GM21447 (cell line): ENCODE results near the gene PARD3B.

Experiments
- ATAC-seq: cut with Tn5 transposase; IDR thresholded peaks from one replicate; pipeline ENCODE4 v1.9.1; 2021; ENCODE audit not compliant: unreplicated experiment

Gene PARD3B

DNA sequence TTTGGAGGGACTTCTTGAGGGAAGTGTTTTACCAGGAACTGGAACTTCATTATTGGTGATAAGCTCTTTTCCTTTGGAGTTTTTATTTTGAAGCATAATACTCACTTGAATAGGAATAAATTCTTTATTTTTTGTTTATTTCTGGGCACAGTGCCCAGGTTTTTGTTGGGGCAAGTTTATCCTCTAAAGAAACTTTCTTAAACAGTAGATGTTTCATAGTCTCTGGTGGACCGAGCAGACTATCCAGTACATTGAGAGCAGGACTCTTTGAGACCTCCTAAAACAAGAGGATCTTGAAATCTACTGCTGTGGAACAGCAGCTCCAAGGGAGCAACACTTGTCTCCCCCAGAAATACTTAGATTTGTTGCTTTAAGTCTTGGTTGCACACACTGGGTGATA lies 109.4 kb downstream of the PARD3B start:
- no peak for ATAC-seq

DNA sequence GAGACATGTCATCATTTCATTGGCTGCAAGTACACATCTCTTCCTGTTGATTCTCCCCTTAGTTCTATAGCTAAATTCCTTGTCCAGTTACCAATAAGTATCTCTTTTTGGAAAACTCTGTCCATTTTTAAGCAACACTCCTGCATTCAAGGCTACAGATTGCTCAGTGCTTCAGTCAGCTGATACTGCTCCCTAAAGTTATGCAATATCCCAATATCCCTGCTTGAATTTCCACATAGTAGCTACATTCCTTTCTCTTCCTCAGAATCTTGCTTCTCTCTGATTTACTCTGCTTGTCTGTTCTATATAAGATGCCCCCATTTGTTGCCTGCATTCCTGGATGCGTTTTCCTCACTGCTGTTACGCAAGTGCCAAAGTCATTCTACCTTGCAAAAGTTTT lies 109.8 kb downstream of the PARD3B start:
- no peak for ATAC-seq

DNA sequence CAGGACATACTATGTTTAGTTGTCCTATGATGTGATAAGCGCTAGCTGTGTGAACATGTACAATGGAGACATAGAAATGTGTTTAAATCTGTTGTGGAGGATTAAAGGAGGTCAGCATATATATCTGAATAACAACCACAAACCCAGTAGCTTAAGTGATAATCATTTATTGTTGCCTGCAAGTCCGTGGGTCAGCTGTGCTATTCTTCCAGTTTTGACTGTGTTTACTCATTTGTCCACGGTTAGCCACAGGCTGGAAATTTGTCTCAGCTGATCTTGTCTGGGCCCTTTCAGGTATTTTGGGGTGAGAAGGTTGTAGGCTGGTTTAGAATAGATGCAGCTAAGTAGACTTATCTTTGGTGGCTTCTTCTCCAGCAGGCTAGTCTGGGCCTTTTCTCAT lies 110.4 kb downstream of the PARD3B start:
- no peak for ATAC-seq

DNA sequence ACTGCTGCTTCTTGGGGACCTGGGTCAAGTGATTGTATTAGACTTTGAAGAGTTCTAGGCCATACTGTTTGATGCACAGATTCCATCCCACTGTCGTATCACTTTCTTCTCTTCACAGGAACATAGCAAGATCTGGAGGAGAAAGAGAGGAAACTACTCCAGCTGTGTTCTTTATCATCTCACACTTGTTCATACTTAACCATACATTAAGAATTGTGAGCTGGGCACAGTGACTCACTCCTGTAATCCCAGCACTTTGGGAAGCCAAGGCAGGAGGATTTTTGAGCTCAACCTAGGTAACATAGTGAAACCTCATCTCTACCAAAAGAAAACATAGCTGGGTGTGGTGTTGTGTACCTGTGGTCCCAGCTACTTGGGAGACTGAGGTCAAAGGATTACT lies 111.7 kb downstream of the PARD3B start:
- no peak for ATAC-seq

DNA sequence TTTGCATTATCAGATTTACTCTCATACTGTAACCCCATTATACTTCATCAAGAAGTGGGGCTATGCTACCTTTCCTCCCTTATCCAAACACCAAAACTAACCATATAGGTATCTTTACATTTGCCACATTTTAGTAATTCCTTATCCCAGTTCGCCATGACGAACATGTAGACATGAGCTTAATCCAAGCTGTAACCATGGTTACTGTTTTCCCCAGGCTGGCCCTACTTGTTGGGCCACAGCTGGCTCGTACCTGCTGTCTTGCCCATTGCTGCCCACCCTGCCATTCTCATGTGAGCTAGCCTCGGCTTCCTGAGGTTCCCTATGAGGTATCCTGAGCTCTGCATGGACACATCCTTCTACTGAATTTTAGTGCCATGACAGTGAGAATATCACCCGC lies 117.7 kb downstream of the PARD3B start:
- ATAC-seq = no peak

DNA sequence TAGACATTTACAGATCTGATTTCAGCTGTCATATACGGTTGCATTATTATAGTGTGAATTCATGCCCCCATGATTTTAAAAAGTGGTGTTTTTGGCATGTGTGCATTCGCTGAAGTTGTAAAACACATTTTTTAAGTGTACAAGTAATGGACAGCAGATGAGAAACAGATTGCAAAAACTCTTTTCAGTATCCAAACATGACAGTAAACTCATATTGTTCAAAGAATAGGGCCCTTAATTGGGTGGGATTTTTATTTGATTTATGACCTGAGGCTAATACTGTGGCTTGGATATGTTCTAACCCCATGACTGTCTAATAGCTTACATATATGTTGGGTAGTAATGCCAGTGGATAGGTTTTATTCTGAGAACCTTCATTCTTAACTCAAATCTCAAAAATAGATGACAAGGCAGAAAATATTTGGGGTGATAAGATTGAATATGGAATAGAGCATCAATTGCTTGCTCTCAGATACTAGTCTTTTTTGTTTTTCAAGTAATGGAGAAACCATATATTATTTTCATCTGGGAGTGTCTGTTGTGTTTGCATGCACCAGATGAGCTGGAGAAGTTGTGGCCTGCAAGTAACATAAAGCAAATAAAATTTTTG lies 118.6 kb downstream of the PARD3B start:
- ATAC-seq = no peak

DNA sequence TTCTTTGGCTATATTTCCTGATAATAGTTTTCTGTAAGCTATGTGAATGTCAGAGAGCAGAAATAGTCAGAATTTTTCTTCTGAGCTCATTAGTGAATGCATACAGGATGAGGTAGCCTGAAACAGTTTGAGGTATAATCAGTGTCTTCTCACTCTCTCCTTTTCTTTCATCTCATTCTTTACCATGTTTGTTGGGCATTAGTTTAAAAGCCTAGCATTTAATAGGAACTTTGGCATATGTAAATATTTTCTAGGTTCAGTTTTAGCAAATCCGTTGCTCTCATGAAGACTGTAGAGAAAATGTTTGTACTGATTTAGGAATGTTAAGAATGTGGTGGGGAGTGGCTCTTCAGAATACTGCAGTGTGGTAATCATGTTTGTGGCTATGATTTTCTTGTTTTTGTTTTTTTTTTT lies 119.4 kb downstream of the PARD3B start:
- ATAC-seq = no peak

DNA sequence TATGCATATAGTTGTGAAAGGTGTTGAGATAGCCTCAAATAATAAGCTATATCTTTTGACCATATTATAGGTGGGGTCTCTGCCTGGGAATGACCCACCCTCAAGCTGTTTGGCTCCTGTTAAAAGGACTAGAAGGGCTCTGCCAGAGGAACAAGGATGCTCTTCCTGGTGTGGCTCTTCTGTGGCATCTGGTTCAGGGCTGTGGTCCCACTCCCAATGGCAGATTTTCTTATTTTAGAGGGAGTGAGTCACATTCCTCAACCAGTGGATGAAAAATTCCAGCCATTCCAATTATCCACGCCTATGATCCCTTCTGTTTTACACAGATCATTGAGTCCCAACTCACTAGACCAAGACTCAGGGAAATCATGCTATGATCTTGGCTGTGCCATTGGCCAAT lies 119.9 kb downstream of the PARD3B start:
- ATAC-seq = no peak

DNA sequence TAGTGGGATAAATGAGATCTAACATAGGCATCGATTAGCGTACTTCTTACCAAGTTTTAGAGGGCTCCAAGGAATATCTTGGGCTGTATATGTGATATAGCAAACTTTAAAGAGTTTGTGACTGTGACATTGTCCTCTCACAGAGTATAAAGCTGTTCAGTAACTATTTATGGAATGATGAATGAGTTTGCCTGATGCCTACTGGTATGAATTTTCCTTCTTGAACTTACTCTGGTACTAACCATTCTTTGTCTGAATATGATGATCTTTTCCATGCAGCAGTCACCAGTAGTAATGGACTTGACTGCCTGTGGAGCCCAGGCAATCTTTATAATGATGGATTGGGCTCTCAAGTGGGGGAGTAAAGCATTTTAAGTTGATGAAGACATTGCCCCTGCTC lies 120.5 kb downstream of the PARD3B start:
- no peak for ATAC-seq

DNA sequence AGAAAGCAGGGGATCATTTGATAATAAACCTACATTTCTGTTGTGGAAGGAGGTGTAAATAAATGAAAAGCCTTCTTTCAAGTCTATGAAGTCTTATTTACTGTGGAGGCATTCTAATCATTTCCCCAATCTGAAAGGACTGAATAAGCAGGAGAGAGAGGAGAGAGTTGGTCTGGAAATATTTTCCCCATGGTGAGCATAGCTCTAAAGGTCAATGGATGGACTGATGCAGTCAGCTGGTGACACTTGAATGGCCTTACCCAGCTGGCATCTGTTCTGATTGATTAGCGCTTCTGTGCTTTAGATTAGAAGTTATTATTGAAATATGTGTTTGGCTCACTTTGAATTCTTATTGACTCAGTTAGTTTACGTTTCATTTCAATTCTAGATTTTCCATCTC lies 122.7 kb downstream of the PARD3B start:
- ATAC-seq = no peak

DNA sequence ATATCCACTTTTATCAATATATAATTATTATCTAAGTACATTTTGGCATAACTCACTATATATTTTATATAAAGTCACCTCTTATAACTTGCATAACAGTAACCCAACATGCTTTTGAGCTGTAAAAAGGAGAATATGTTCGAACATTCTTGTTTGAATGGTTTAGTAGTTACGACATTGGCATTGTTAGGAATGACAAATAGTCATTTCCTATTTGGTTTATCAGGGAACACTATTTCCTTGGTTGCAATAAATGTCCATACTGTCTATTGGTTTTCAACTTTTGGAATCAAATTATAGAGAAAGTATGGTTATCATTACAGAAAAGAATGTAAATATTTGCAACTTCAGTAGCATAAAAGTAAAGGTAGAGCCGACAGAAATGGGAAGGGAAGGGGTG lies 124.1 kb downstream of the PARD3B start:
- ATAC-seq = no peak

DNA sequence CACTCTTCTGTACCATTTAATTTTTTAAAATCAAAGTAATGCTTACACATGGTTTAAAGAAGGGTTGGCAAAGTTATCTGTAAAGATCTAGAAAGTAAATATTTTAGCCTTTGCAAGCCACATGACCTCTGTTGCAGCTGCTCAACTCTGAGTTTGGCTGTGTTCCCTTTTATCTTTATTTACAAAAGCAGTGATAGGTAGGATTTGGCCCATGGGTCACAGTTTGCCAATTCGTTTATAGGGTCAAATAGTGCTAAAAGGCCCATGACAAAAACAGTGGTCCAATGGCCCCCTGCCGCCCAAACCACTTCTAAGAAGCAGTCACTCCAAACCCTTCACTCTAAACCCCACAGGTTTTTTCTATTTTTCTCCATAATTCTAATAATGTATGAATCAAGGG lies 124.8 kb downstream of the PARD3B start:
- no peak for ATAC-seq

DNA sequence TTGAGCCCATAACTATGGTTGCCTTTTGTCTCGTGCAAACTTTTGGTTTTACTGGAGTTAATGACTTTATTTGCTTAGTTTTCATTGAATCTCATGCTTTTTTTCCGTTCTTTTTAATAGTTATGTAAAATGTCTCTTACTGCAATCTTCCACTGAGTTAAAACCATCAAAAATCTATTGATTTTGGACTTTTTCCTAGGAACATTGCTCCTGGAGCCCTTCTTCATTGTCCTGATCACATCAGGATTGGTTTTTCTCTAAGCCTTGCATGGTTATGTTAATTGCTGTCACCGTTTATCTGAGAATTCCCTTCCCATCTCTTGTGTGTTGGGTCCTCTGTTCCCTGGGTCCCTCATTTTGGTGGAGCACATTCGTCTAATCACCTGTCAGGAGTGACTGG lies 125.5 kb downstream of the PARD3B start:
- no peak for ATAC-seq

DNA sequence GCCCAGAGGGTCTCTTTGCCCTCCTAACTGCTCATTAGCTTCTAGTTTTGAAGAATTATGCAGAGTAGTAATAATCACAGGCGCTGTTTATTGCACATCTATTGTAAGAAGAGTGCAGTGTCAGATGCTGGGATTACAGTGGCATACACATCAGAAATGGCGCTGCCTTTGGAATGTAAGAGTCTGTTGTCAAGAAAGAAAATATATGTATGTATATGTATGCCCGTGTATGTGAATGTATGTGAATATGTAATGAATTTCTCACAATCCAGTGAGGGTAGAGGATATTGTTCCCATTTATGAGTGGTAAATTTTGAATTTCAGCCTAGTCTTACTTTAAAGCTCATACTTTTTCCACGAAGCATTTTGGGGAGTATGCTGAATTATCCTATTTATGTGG lies 127.5 kb downstream of the PARD3B start:
- ATAC-seq = no peak

DNA sequence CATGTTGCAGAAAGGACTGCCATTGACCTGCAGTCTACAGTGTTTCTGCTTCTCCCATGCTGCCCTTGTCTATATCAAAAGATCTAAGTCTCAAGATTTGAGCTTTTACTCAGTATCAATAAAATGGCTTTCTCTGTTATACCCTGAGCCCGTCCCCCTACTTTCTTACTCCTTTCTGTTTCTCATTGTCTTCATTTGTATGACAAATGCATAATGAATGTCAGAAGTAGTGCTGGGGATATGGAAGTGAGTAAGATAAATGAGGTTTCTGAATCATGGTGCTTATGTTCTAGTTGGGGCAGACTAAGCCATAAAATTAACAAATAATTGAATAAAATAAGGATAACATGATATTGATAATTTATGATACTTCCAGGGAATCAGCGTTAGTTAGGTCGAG lies 128.6 kb downstream of the PARD3B start:
- no peak for ATAC-seq

DNA sequence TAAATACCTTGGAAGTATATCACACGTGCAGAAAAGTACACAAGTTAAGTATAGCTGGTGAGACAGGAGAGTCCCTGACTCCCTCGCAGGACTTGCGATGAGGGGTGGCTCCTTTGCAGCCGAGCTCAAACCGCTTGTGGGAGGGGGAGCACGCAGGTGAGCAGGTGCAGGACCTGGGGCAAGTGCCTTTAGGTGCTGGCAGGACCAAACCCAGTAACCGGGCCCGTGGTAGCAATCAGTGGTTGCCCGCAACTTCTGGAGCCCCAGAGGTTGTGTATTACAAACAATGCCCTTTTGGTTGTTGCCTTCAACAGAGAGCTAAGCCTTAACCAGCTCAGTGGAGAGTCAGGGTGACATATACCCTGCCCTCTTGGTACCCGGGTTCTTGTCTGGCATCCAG lies 132.8 kb downstream of the PARD3B start:
- no peak for ATAC-seq

DNA sequence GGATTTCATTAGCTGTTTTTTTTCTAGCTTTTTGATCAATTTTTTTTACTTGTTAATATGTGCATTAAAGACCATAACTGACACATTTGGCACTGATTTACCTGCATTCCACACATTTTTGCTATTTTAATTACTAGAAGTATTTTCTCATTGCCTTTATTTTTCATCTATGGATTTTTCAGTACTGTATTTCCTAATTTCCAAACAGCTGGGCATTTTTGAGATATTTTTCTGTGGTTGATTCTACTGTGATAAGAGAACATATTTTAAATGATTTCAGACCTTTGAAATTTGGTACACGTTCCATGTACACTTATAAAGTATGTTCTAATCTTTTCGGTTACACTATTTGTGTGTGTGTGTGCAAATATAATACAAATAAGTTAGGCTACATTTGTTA lies 135.3 kb downstream of the PARD3B start:
- ATAC-seq = no peak

DNA sequence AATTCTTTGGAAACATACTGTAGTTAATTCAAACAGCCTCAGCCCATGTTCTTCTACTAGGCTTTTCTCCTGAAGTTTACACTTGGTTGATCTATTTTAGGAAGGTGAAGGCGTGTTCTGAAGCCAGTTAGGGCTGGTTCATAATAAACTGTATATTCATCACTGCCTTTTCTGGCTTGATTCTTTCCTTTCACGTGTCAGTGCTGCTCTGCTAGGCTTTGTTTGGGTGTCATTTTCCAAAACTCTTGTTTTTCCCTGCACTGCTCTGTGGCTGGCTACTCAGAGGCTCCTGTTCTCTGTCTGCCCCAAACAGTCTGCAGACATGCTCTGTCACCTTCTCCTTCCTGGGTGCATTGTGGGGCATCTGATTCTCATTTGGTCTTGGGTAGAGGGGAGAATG lies 136.1 kb downstream of the PARD3B start:
- ATAC-seq = no peak

DNA sequence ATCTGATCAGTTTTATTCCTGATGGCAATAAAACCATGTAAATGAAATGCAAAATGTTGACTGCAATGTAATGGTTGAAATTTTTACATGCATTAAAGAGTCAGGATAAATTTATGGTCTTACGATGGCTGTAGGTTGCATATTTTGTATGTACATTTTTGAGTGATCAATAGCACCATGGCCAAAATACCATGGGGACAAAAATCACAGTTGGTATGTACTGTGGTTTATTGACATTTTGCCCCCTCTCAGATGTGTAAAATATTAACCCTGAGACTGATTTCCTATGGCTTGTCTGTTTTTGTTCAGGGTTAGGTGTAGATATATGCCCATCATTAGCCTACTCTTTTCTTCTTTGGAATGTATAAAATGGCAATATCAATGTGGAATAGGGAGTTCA lies 138.1 kb downstream of the PARD3B start:
- no peak for ATAC-seq

DNA sequence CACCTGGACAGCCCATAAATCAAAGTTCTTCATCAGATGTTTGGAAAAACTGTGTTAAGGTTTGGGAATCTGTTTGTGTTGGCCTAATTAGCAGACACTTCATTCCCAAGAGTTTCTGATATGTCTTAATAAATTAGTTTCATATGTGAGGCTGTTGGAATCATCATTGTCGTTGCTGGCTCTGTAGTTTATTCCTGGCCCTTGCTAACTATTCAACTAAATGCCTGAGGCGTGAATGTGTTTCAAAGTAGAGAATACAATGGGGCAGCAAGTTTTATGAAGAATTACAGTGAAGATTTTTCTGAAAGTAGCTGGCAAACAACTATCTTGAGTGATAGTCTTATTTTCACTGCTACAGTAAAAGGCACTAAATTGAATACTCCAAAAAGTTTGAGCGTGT lies 141.1 kb downstream of the PARD3B start:
- ATAC-seq = no peak

DNA sequence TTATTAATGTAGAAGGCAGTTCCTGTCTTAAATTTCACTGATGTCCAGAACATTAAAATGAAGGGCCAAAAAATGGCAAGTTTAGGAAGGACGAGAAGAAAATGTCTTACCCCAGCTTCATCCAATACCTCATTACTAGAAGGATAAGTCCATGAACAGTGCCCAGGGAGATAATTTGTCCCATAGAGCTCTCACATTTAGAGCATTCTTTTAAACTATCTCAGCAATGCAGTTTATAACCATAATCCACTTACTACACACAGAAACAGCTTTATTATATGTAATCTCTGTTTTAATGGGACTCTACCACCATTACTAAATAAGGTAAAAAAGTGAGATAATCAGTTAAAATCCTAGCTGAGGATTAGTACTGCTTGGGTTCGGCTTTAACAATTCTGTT lies 142.5 kb downstream of the PARD3B start:
- ATAC-seq = no peak

DNA sequence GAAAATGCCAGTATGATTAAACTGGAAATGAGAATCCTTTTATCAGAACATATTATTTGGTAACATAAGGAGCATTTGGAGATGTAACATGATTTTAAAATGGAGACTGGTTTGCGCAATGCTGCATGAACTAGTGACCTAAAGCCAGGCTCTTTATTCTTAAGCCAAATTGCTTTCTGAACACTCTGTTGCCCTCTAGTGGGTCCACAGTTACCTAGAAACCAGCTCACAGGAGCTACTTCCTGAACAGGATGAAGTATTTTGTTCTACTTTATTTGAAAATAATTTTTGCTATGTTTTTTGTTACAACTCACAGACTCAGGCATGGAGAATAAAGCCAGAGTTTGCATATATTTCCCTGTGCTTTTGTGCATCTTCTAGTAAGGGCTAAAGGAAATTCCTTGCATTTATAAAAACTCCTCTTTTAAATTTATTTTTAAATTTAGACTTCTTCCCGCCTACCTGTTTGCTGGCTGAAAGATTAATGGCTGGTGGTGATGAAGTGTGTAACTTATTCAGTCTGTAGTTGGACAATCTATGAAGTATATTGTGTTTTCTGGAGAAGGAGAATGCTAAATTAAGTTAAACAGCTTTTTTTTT lies 146.7 kb downstream of the PARD3B start:
- ATAC-seq = peak; percentile 50

DNA sequence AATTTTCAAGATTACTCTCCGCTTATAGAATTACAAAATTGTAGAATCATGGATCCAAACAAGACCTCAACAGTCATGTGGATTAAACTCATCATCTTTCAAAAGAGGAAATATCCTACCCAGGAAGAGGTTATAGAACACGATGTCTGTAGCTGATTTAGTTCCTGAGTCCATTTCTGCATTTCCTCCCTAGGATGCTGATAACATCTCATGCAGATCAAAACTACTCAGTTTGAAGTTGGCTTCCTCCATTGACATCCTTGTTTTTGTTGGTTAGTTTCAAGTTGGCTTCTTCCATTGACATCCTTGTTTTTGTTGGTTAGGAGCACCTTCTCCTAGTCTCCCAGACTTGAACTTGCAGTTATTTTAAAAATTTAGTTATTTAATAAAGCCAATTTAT lies 147.5 kb downstream of the PARD3B start:
- no peak for ATAC-seq
